GM12878 (cell line): ENCODE measurements around the gene SIGLEC14. TPM values are rescaled to one million over a fixed set of nuclear protein-coding genes. Genes with fewer than 3 reads are reported as not detected.

Experiments
- ATAC-seq: fragments of 200-7000 bp; cut with Tn5 transposase; 3 replicates; pipeline ENCODE4 v1.9.1; 2020; ENCODE audit warnings: mild to moderate bottlenecking, moderate library complexity
- BruUV-seq: library from RNA; stranded (reverse); fragments of 400-500 nt; replicated peaks from 2 replicates; lab custom pipeline; 2021; lab: Mats Ljungman, UMichigan
- CTCF ChIA-PET: fragments of 300-600 bp; sonication (Branson Sonifier 250); formaldehyde crosslinking; extraction: SDS; loops from one replicate; lab custom pipeline; 2021; ENCODE audit warnings: inconsistent platforms; lab: Yijun Ruan, JAX
- POLR2A ChIA-PET: fragments of 350-600 bp; formaldehyde crosslinking; extraction: SDS; loops from one replicate; lab custom pipeline; 2021; ENCODE audit warnings: inconsistent platforms; lab: Charles Lee
- RAD21 ChIA-PET: fragments of 300-600 bp; sonication (Branson Sonifier 250); formaldehyde crosslinking; loops from one replicate; lab custom pipeline; 2023; ENCODE audit warnings: antibody characterized with exemption; ENCODE audit not compliant: unreplicated experiment; lab: Charles Lee
- SMC1A ChIA-PET: fragments of 300-600 bp; sonication (Branson Sonifier 250); formaldehyde crosslinking; loops from one replicate; lab custom pipeline; 2023; ENCODE audit not compliant: unreplicated experiment, uncharacterized antibody; lab: Charles Lee
- DNase-seq: peaks from one replicate; pipeline ENCODE4 v3.0.0-alpha.2; 2011; ENCODE audit warnings: low read depth, low spot score
- FAIRE-seq: peaks from 3 replicates; lab custom pipeline; 2011; peaks lifted over from hg19 to GRCh38; lab: Jason Lieb, UNC
- H2AFZ ChIP-seq: 2 replicates; pipeline ENCODE4 v1.6.0; 2011; ENCODE audit warnings: low read depth, low read length, control low read depth; ENCODE audit not compliant: control insufficient read depth
- H3K27ac ChIP-seq: 2 replicates; pipeline ENCODE4 v1.5.1; 2011; ENCODE audit warnings: control low read depth; ENCODE audit not compliant: control insufficient read depth, insufficient read depth
- H3K27me3 ChIP-seq, 2 experiments: replicated peaks in 1 of 2; 2 replicates each; pipeline versions ENCODE4 v1.6.0 to v1.6.1; 2011; ENCODE audit warnings: low read length in 1 of 2; ENCODE audit not compliant: control insufficient read depth in 2 of 2, insufficient read depth in 2 of 2
- H3K36me3 ChIP-seq, 2 experiments: 2 replicates each; pipeline ENCODE4 v1.5.1; 2011; ENCODE audit warnings: low read length in 1 of 2; ENCODE audit not compliant: control insufficient read depth in 2 of 2, insufficient read depth in 2 of 2
- H3K4me1 ChIP-seq: 2 replicates; pipeline ENCODE4 v1.6.1; 2011; ENCODE audit warnings: mild to moderate bottlenecking, low read length, moderate library complexity, mixed read lengths; ENCODE audit not compliant: control insufficient read depth, insufficient read depth
- H3K4me2 ChIP-seq: 2 replicates; pipeline ENCODE4 v1.6.0; 2011; ENCODE audit warnings: control low read depth; ENCODE audit not compliant: control insufficient read depth, insufficient read depth
- H3K4me3 ChIP-seq: fragments of 200-600 bp; sonication (generic); 2 replicates; pipeline ENCODE4 v1.5.1; 2016
- H3K79me2 ChIP-seq: 2 replicates; pipeline ENCODE4 v1.6.0; 2011; ENCODE audit warnings: low read length; ENCODE audit not compliant: control insufficient read depth, insufficient read depth
- H3K9ac ChIP-seq: 2 replicates; pipeline ENCODE4 v1.8.0; 2011; ENCODE audit warnings: low read length, control low read depth, mixed read lengths; ENCODE audit not compliant: control insufficient read depth, insufficient read depth
- H3K9me3 ChIP-seq: replicated peaks from 3 replicates; pipeline ENCODE4 v1.5.1; 2011; ENCODE audit warnings: mild to moderate bottlenecking, low read length; ENCODE audit not compliant: control insufficient read depth, insufficient read depth
- H4K20me1 ChIP-seq: 2 replicates; pipeline ENCODE4 v1.6.0; 2011; ENCODE audit not compliant: control insufficient read depth, insufficient read depth
- CBFB ChIP-seq: IDR thresholded peaks from 2 replicates; pipeline ENCODE4 v1.6.1; 2016; ENCODE audit warnings: antibody characterized with exemption, low read depth
- EGR1 ChIP-seq, 2 experiments: IDR thresholded peaks; 1 replicate in 1 of 2; 2 replicates in 1 of 2; pipeline ENCODE4 v1.6.1; 2011 to 2012; ENCODE audit warnings: low read depth in 2 of 2, low read length in 2 of 2, borderline replicate concordance in 1 of 2, mild to moderate bottlenecking in 1 of 2, moderate library complexity in 1 of 2
- HDAC2 ChIP-seq: fragments of 200-600 bp; sonication (generic); IDR thresholded peaks from 2 replicates; pipeline ENCODE4 v1.6.1; 2017
- NFYB ChIP-seq: IDR thresholded peaks from 2 replicates; pipeline ENCODE4 v1.6.1; 2011; ENCODE audit warnings: low read depth, mild to moderate bottlenecking, low read length, improper control_type of control experiment, moderate library complexity; ENCODE audit not compliant: insufficient read depth
- POLR2A ChIP-seq: IDR thresholded peaks from 2 replicates; pipeline ENCODE4 v1.6.1; 2011; ENCODE audit warnings: low read depth, mild to moderate bottlenecking, low read length
- RUNX3 ChIP-seq: IDR thresholded peaks from 2 replicates; pipeline ENCODE4 v1.6.1; 2012; ENCODE audit warnings: low read length, inconsistent platforms
- SMAD5 ChIP-seq: IDR thresholded peaks from 2 replicates; pipeline ENCODE4 v1.6.1; 2016; ENCODE audit warnings: antibody characterized with exemption, low read depth
- TAF1 ChIP-seq: IDR thresholded peaks from 2 replicates; pipeline ENCODE4 v1.6.1; 2011; ENCODE audit warnings: mild to moderate bottlenecking, low read depth, low read length, borderline replicate concordance
- WGBS: methylation state at CpG from one replicate; pipeline ENCODE4 v1.1.6; 2016; ENCODE audit warnings: low lambda C conversion rate; ENCODE audit not compliant: insufficient replicate concordance, insufficient coverage; ENCODE audit errors: missing lambda C conversion rate; 5-methylcytosine and 5-hydroxymethylcytosine counted together
- in situ Hi-C: fragments of 300-500 bp; cut with MboI; formaldehyde crosslinking; loops from 9 replicates; pipeline ENCODE4 v1.14.3; 2018; ENCODE audit warnings: mixed read lengths
- intact Hi-C: fragments of 100-400 bp; cut with micrococcal nuclease; formaldehyde crosslinking; loops from one replicate; pipeline ENCODE4 v1.14.2; 2022; ENCODE audit not compliant: unreplicated experiment
- polyA plus RNA-seq, 11 experiments: library from polyadenylated mRNA; depleted of rRNA in 4 of 11; unstranded in 6 of 11; stranded (reverse) in 5 of 11; fragments of >200 nt; fragmentation: Nextera tagmentation in 4 of 11; fragmentation: Illumina TruSeq in 1 of 11; extraction: Ambion mirVana in 4 of 11; extraction: Trizol in 1 of 11; gene quantifications; 1 replicate in 1 of 11; 2 replicates in 10 of 11; pipeline versions ENCODE4 v1.2.1 to v1.2.3, GENCODE V29; 2011 to 2016; ENCODE audit warnings: inconsistent platforms in 2 of 11, missing spikeins in 2 of 11, low read depth in 1 of 11
- total RNA-seq, 4 experiments: library from RNA; depleted of rRNA in 3 of 4; stranded (reverse); fragments of >200 nt in 3 of 4; fragmentation: Illumina TruSeq in 1 of 4; extraction: Trizol in 1 of 4; gene quantifications; 2 replicates each; pipeline versions ENCODE4 v1.2.1 to v1.2.3, GENCODE V29; 2013 to 2021

Gene SIGLEC14
- total and polyA plus RNA-seq, 10 of the 15 experiments (the other 5 are each of a cell fraction or from before 2014, with no cell fraction given), result 0.57 to 8.4 (median 4.6) TPM

DNA sequence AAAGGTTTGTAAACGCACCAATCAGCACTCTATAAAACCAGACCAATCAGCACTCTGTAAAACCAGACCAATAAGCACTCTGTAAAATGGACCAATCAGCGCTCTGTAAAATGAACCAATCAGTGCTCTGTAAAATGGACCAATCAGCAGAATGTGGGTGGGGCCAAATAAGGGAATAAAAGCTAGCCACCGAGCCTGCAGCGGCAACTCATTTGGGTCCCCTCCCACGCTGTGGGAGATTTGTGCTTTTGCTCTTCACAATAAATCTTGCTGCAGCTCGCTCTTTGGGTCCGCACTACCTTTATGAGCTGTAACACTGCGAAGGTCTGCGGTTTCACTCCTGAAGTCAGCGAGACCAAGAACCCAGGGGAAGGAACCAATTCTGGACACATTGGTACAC lies 47.5 kb downstream of the SIGLEC14 start:
- Histone ChIP-seq H3K27me3 (0 out of 4 replicates have a peak, but pooled peaks cover 0 to 1% of the 10 kb centered on the region in 2 experiments), H3K27ac (no peak overlapping the region), H3K9ac (no peak overlapping the region), H3K79me2 (no peaks in the 10 kb centered on the region; the same call in 1 of the 2 replicates), H3K4me1 (peaks cover 15% of the 10 kb centered on the region), H2AFZ (no peak overlapping the region), H3K9me3 (peaks cover 2% of the 10 kb centered on the region; the same call in 2 of the 3 replicates), H4K20me1 (no peaks in the 10 kb centered on the region), H3K36me3 (no peaks in the 10 kb centered on the region), H3K4me2 (no peak overlapping the region), H3K4me3 (no peak overlapping the region)
- no peak for ATAC-seq
- CTCF ChIA-PET, result interaction anchor here (1.0 to 1.2 kb wide), 2 partner anchors 61 to 62 kb away, joined by 3 to 4 read pairs; no protein-coding TSS in a partner anchor
- WGBS, result 92% methylated on average over 10 of the region's 10 CpGs
- RAD21 ChIA-PET, result interaction anchor here (1.0 kb wide), 1 partner anchor 58 kb away, joined by 3 read pairs; no protein-coding TSS in a partner anchor
- SMC1A ChIA-PET, result no interaction called here
- intact Hi-C loops, result no loop called here
- BruUV-seq, result no TSS peak
- POLR2A ChIA-PET, result no interaction called here
- DNase-seq, result no peak
- in situ Hi-C loops, result no loop called here
- TF ChIP-seq CBFB (peak; percentile 38; the same call in 1 of the 2 replicates), RUNX3 (peak; percentile 53), SMAD5 (peak; percentile 41; the same call in 1 of the 2 replicates), HDAC2 (no peak), TAF1 (no peak; the same call in 1 of the 2 replicates), EGR1 (IDR thresholded peaks at IDR 0.05; ENCODE audit: borderline replicate concordance in 1 of 2, low read depth in 2 of 2, low read length in 2 of 2) (peak in 1 of 2 experiments; percentile 53; a peak in 1 of 3 replicates), POLR2A (peak; percentile 66), NFYB (peak; percentile 83)
- FAIRE-seq, result no peak
